Measurements from ENCODE around the gene SLC22A5. TPM values are rescaled to one million over a fixed set of nuclear protein-coding genes. Genes with fewer than 3 reads are reported as not detected.

Gene SLC22A5
- total RNA-seq, 1 donor from 2014 or later, result 0.81 TPM

GRCh38 chr5:132325691-132326090, 43.8 kb upstream of the SLC22A5 start:
- peaks cover 2% of the 10 kb centered on the region for H3K9me3 Mint-ChIP-seq (ENCODE audit: unreplicated experiment)
- H3K4me3 Mint-ChIP-seq (ENCODE audit: unreplicated experiment), result no peak overlapping the region
- no peaks in the 10 kb centered on the region for H3K36me3 Mint-ChIP-seq (ENCODE audit: unreplicated experiment)
- no peaks in the 10 kb centered on the region for H3K27me3 Mint-ChIP-seq (ENCODE audit: unreplicated experiment)
- TF ChIP-seq CTCF (IDR thresholded peaks at IDR 0.05; ENCODE audit: partially characterized antibody, unreplicated experiment), result no peak
- no peak for DNase-seq
- no peak overlapping the region for H3K27ac Mint-ChIP-seq (ENCODE audit: unreplicated experiment)
- H3K4me1 Mint-ChIP-seq (ENCODE audit: low read depth, unreplicated experiment), result no peaks in the 10 kb centered on the region

DNA sequence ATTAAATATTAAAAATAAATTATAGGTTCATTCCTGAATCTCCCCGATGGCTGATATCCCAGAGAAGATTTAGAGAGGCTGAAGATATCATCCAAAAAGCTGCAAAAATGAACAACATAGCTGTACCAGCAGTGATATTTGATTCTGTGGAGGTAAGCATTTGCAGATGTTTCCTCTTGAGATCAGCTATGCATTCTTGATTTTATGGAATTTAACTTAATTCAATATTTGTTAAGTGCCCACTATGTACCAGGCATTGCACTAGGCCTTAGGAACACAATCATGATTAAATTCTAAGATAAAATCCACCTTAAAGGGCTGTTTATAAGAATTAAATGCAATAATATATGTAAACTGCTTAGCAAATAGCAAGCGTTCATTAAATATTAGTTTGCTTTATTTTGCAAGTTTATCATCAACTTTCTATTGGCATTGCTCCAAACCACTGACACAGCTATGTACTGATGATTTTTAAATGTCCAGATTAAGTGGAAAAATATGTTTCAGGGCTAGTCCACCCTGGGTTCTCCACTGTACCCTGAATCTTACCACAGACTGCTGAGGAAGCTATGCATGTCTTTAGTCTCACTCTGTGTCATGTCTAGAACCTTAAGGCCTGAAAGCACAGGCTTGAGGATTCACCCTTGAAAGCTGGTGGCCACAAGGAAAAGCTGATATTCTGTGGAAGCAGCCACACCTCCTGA, 42.1 kb upstream of the SLC22A5 start:
- no peak for TF ChIP-seq CTCF (IDR thresholded peaks at IDR 0.05; ENCODE audit: partially characterized antibody, unreplicated experiment)
- no peaks in the 10 kb centered on the region for H3K4me1 Mint-ChIP-seq (ENCODE audit: low read depth, unreplicated experiment)
- DNase-seq, result no peak
- H3K27ac Mint-ChIP-seq (ENCODE audit: unreplicated experiment), result no peak overlapping the region
- no peaks in the 10 kb centered on the region for H3K27me3 Mint-ChIP-seq (ENCODE audit: unreplicated experiment)
- H3K4me3 Mint-ChIP-seq (ENCODE audit: unreplicated experiment), result no peak overlapping the region
- H3K36me3 Mint-ChIP-seq (ENCODE audit: unreplicated experiment), result no peaks in the 10 kb centered on the region
- no peaks in the 10 kb centered on the region for H3K9me3 Mint-ChIP-seq (ENCODE audit: unreplicated experiment)

DNA sequence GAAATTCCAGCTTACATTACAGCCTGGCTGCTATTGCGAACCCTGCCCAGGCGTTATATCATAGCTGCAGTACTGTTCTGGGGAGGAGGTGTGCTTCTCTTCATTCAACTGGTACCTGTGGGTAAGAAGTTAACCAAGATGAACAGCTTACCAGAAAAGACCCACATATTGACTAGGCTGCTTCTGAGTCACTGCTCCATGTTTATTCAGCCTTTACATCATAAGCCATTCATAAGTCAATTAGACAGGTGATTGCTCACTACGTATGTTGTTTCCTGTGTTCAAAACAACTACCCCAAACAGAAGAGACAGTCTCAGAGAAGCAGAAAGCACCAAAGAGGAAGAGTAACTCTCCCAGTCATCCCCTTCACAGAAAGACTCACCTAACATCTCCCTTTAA, 34.7 kb upstream of the SLC22A5 start:
- Mint-ChIP-seq H3K27me3 (ENCODE audit: unreplicated experiment) (no peaks in the 10 kb centered on the region), H3K27ac (ENCODE audit: unreplicated experiment) (no peak overlapping the region)
- no peak for TF ChIP-seq CTCF (IDR thresholded peaks at IDR 0.05; ENCODE audit: partially characterized antibody, unreplicated experiment)

GRCh38 chr5:132335402-132335801, 34.1 kb upstream of the SLC22A5 start:
- no peaks in the 10 kb centered on the region for H3K4me1 Mint-ChIP-seq (ENCODE audit: low read depth, unreplicated experiment)
- H3K9me3 Mint-ChIP-seq (ENCODE audit: unreplicated experiment), result no peaks in the 10 kb centered on the region
- no peaks in the 10 kb centered on the region for H3K36me3 Mint-ChIP-seq (ENCODE audit: unreplicated experiment)
- no peaks in the 10 kb centered on the region for H3K27me3 Mint-ChIP-seq (ENCODE audit: unreplicated experiment)
- no peak for TF ChIP-seq CTCF (IDR thresholded peaks at IDR 0.05; ENCODE audit: partially characterized antibody, unreplicated experiment)
- DNase-seq, result no peak
- no peak overlapping the region for H3K27ac Mint-ChIP-seq (ENCODE audit: unreplicated experiment)
- no peak overlapping the region for H3K4me3 Mint-ChIP-seq (ENCODE audit: unreplicated experiment)

More for the DNA sequence above, 34.7 kb upstream of the SLC22A5 start:
- H3K36me3 Mint-ChIP-seq (ENCODE audit: unreplicated experiment), result no peaks in the 10 kb centered on the region
- H3K4me3 Mint-ChIP-seq (ENCODE audit: unreplicated experiment), result no peak overlapping the region
- no peaks in the 10 kb centered on the region for H3K9me3 Mint-ChIP-seq (ENCODE audit: unreplicated experiment)
- DNase-seq, result no peak
- no peaks in the 10 kb centered on the region for H3K4me1 Mint-ChIP-seq (ENCODE audit: low read depth, unreplicated experiment)

GRCh38 chr5:132339502-132339901, 30.0 kb upstream of the SLC22A5 start:
- H3K27ac Mint-ChIP-seq (ENCODE audit: unreplicated experiment), result no peak overlapping the region
- no peaks in the 10 kb centered on the region for H3K36me3 Mint-ChIP-seq (ENCODE audit: unreplicated experiment)
- no peak overlapping the region for H3K4me3 Mint-ChIP-seq (ENCODE audit: unreplicated experiment)
- no peak for DNase-seq
- no peaks in the 10 kb centered on the region for H3K4me1 Mint-ChIP-seq (ENCODE audit: low read depth, unreplicated experiment)
- H3K27me3 Mint-ChIP-seq (ENCODE audit: unreplicated experiment), result no peaks in the 10 kb centered on the region
- H3K9me3 Mint-ChIP-seq (ENCODE audit: unreplicated experiment), result no peaks in the 10 kb centered on the region
- no peak for TF ChIP-seq CTCF (IDR thresholded peaks at IDR 0.05; ENCODE audit: partially characterized antibody, unreplicated experiment)
